Measurements from ENCODE around the gene TXNDC5.

- no peak for TF ChIP-seq CTCF (IDR thresholded peaks at IDR 0.05; ENCODE audit: extremely low read depth in 1 of 2, insufficient read depth in 1 of 2, low read depth in 1 of 2, low read length in 2 of 2)
- no peak for TF ChIP-seq POLR2AphosphoS5 (IDR thresholded peaks at IDR 0.05; ENCODE audit: insufficient read depth, low read depth, low read length)
- no peak for TF ChIP-seq POLR2A (IDR thresholded peaks at IDR 0.05; ENCODE audit: low read depth, low read length)
- no peak for TF ChIP-seq JUN (IDR thresholded peaks at IDR 0.05; ENCODE audit: borderline replicate concordance, insufficient read depth, insufficient read length, low read depth)
- no peak for TF ChIP-seq FOS (IDR thresholded peaks at IDR 0.05; ENCODE audit: borderline replicate concordance, insufficient read depth, low read length)
- no peak for TF ChIP-seq GATA2 (IDR thresholded peaks at IDR 0.05; ENCODE audit: insufficient read depth, insufficient read length, low read depth, low read length)
These were observed 76.9 kb downstream of the TXNDC5 start for GRCh38 chr6:7833751-7834070.

Measured in endothelial cell of umbilical vein (primary cell).